CD4-positive, alpha-beta T cell treated with Interleukin-1 beta for 1 hour (primary cell): Measurements from ENCODE around the gene C9.
"Not testable (repeated sequence)": the region's sequence is repeated elsewhere in the genome, so short reads cannot be mapped to it uniquely, and the experiment has no call there.

Experiments used
- DNase-seq, 2 donors: peaks; one replicate each; pipeline ENCODE4 v3.0.0-alpha.2; 2020 to 2022

C9 gene

DNA sequence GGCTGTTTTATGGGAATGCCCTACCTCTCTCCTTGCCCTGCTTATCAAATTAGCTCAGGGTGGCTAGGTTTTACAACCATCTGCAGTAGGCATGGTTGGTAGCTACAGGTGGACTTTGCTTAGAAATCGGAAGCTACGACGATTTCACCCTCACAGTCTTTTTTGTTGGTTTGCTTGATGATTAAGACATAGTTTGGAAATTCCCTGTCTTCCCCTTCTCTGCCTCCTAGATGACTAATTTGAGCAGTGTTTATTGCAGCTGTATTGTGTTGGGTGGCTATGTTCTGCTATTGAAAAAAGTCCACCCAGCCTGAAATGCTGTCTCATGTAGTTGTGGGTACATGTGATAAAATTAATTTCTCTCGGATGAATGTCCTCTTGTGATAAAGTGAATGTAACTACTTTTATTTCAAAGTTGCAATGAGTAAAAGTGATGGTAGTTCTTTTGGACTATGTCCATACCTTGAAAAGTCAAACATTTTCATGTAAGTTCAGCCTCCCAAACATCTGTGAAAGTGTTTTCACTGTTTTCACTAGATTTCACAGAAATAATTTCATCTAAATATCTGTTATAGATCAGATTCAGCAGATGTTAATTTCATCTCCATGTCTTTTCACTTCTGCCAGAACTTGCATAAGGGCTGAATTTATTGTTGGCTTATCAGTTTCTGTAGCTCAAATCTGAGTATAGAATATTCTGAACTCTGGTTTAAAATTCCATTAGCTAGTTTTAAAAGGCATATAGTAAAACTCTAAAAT, 107.6 kb downstream of the C9 start:
- peak; percentile 15 to 54 for DNase-seq

DNA sequence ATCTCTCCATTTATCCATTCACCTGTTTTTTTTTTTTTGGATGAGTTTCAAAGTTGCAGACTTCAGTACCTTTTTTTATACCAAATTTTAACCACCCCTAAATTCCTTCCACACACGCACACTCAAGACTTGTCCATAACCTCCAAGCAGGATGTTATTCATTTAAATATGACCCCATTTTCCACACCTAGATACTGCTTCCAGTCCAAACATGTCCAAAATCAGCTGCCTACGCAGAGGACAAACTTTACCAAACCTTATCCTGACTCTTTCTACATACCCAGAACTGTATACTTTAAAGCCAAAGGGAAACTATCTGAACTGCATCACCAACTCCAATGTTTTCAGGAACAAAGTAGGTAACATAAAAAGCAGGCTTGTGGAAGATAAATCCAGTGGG, 108.9 kb downstream of the C9 start:
- no peak for DNase-seq

DNA sequence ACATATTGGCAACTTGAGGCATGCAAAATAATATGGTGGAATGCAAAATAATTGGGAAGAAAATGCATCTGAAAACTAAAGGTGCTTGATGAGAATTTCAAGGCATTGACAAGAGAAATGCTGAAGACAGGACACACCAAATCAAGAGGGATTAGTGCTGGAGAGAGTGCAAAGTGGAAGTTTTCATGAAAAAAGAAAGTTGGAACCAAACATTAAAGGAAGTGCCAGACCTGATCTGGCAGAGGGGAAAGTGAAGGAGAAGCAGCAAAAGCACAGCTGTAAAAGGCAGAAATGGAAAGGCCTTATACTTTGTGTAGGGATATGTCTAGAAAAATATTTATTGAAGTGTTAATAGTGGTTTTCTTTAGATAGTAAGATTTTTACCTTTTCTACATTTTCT, 109.6 kb downstream of the C9 start:
- DNase-seq: no peak

DNA sequence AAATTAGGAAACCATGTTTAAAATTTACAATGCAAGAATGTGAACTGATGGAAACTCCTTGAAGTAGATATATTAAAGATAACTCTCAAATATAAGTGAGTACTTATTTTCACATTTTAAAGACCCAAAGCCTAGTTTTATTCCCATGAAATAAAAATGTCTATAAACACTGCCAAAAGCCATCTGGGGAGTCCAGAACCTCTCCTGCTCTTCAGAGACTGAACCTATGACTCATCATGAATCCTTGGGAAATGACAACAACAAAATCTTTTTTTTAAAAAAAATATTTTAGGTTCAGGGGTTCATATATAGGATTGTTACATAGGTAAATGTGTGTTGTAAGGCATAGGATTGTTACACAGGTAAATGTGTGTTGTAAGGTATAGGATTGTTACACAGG, 111.1 kb downstream of the C9 start:
- DNase-seq: no peak

DNA sequence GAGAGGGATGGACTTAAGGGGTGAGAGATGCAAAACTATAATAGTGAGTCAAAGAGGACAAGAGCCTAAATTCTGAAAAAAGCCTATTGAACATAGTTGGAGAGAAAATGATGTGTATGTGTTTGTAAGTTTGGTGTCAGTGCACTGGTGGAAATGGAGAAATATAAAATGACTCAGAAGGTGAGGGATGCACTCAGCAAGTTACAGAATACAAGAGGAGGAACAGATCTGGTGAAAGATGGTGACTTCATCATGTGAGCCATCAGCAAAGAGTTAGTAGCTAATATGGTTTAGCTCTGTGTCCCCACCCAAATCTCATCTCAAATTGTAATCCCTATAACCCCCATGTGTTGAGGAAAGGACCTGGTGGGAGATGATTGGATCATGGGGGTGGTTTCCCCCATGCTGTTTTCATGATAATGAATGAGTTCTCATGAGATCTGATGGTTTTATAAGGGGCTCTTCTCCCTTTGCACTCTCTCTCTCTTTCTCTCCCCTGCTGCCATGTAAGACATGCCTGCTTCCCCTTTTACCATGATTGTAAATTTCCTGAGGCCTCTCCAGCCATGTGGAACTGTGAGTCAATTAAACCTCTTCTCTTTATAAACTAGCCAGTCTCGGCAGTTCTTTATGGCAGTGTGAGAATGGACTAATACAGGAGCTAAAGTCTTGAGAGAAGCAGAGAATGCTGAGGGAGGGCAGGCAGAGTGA, 114.6 kb downstream of the C9 start:
- no peak for DNase-seq

DNA sequence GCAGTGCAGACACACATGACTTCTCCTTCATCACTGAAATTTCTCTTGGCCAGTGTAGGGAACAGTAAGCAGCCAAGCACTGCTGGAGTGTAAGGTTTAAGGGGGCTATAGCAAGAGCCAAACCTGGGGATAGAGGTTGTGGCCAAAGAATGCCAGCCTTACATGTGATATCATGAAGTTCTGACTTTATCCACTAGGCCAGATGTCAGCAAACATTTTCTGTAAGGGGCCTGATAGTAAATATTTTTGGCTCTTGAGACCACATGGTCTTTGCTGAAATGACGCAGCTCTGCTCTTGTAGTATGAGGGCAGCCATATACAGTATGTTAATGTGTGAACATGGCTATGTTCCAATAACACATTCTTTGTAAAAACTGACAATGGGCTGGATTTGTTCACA, 115.2 kb downstream of the C9 start:
- DNase-seq: no peak

DNA sequence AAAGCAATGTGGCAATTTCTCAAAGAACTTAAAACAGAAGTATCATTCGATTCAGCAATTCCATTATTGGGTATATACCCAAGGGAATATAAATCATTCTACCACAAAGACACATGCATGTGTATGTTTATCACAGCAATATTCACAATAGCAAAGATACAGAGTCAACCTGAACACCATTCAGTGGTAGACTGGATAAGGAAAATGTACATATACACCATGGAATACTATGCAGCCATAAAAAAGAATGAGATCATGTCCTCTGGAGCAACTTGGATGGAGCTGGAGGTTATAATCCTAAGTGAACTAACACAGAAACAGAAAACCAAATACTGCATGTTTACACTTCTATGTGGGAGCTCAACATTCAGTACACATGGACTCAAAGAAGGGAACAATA, 123.5 kb downstream of the C9 start:
- no peak for DNase-seq

DNA sequence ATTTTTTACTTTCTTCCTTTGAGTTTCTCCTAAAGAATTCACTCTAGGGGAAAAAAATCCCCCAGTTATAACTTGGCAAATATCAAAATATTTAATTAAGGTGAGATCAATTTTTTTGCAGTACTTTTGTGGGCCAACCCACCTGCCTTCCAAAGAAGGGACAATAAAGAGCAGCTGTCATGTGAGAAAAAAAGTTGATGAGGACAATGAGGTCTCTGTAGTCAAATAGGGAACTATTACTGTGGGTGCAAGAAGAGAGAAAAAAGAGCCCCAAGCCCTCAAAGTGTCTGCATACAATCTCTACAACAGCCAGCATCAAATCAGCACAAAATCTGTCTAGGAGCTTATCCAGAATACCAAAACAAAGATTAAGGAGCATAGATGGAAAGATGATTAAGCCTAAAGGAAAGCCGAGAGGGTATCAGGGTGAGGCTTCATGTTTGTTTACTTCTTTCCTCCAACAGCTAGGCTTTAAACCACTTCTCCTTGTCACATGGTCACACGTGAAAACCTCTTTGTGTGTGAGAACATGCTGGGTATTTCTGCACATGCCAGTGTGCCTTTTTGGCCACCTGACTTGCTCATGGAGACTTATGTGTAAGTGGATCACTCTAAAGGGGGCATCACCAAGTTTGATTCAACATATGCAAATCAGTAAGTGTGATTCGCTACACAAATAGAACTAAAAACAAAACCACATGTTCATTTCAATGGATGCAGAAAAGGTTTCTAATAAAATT, 125.8 kb downstream of the C9 start:
- DNase-seq: no peak

DNA sequence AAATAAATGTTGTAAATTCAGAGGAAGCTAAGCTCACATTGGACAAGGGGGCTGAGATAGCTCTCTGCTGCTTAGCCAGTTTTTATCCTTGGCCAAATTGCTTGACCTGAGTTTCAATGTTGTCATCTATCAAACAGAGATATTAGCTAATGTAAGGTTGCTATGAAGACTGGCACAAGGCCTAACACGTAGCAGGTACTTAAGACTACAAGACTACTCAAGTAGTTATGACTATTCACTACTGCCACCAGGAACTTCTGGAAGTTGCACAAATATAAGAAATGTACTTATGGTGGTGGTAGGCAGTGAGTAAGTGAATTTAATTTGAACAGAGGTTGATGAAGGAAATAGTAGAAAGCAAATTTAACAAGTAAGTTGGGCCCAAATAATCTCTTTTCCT, 127.6 kb downstream of the C9 start:
- no peak for DNase-seq

DNA sequence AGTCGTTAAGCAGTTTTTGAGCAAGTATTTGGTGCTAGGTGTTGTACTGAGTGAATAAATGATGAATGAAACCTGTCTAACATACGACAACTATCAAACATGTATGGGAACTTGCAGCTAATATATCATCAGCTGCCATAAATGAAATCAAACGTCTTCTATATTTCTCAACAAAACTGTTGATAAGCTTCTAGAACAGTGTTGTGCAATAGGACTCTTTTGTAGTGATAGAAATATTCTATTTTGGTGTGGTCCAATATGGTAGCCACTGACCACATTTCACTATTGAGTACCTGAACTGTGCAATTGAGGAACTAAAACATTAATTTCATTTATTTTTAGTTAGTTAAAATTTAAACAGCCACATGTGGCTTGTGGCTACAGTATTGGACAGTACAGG, 128.6 kb downstream of the C9 start:
- no peak for DNase-seq

DNA sequence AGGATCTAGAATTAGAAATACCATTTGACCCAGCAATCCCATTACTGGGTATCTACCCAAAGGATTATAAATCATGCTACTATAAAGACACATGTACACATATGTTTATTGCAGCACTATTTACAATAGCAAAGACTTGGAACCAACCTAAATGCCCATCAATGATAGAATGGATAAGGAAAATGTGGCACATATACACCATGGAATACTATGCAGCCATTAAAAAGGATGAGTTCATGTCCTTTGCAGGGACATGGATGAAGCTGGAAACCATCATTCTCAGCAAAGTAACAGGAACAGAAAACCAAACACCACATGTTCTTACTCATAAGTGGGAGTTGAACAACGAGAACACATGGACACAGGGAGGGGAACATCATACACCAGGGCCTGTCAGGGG, 129.8 kb downstream of the C9 start:
- DNase-seq: not testable (repeated sequence)
